GM21515 (cell line): ENCODE results near the gene LRRC40.

Source experiments
- ATAC-seq: cut with Tn5 transposase; IDR thresholded peaks from one replicate; pipeline ENCODE4 v1.9.1; 2021; ENCODE audit not compliant: unreplicated experiment

LRRC40 gene

GRCh38 chr1:70134148-70134547 lies 71.2 kb downstream of the LRRC40 start:
- ATAC-seq = no peak

GRCh38 chr1:70117046-70117445 lies 88.3 kb downstream of the LRRC40 start:
- no peak for ATAC-seq

GRCh38 chr1:70115315-70115714 lies 90.1 kb downstream of the LRRC40 start:
- no peak for ATAC-seq

- no peak for ATAC-seq
Observed at GRCh38 chr1:70112838-70113237, 92.5 kb downstream of the LRRC40 start.

- ATAC-seq = no peak
Observed at GRCh38 chr1:70109241-70109640, 96.1 kb downstream of the LRRC40 start.

- no peak for ATAC-seq
Observed at GRCh38 chr1:70103770-70104169, 101.6 kb downstream of the LRRC40 start.

GRCh38 chr1:70101774-70102173 lies 103.6 kb downstream of the LRRC40 start:
- ATAC-seq = no peak

- ATAC-seq = no peak
Observed at GRCh38 chr1:70101231-70101630, 104.1 kb downstream of the LRRC40 start.
